Esophagus muscularis mucosa (tissue), 3 donors: ENCODE data around the gene PARVB.

Experiments used
- CTCF ChIP-seq, 3 experiments: fragments of 200-600 bp in 2 of 3; fragments of 450-650 bp in 1 of 3; sonication (generic) in 2 of 3; IDR thresholded peaks; one replicate each; pipeline ENCODE4 v1.5.1; 2017 to 2019; ENCODE audit warnings: antibody characterized with exemption in 3 of 3, mild to moderate bottlenecking in 2 of 3, moderate library complexity in 1 of 3
- POLR2A ChIP-seq: fragments of 450-650 bp; IDR thresholded peaks from one replicate; pipeline ENCODE4 v1.6.1; 2017; ENCODE audit warnings: antibody characterized with exemption, moderate library complexity, mild to moderate bottlenecking, low read depth

DNA sequence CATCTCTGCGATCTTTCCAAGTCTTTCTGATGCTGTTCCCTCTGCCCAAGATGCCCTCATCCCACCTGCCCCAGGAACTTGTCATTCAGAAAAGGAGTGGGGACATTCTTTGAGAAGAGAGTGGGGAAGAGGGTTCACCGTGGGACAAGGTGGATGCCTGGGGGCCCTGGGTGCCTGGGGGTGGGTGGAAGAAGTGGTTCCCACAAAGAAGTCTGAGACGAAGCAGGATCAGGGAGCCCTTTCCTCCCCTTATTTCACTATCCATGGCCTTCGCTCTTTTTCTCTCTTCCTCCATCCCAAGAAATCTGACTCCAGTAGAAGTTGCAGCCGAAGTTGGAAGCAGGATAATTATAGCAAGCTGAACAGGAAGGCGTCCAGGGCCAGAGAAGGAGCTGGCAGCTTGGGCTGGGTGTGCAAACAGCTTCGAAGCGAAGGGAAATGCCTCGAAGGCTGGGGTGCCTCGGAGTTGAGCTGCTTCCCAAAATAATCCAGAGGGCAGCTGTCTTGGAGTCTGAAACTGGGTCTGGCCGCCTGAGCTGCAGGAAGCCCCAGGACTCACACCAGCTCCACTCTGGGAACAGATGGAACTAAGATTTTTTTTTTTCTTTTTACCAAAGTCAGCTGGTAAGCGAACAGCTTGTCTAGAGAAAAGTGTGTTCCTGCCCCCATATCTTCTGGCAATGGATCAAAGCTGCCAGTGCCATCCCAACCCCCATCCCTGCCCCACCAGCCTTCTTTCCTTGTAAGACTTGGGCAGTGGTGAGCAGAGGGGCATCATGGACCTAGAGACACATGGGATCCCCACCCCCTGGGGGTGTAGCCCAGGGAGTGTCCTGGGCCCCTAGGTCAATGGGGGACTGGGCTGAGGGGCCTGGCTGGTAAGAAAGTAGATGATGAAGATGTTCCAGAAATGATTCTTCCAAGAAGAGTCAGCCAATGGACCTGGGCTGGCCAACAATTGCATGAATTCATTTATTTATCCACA is 188.1 kb downstream of the PARVB start:
- TF ChIP-seq CTCF (IDR thresholded peaks at IDR 0.05), result no peak
- no peak for TF ChIP-seq POLR2A
